Nephron progenitor cell (in vitro differentiated cells): ENCODE measurements around the gene ATF5.

Experiments used
- DNase-seq: peaks from one replicate; pipeline ENCODE4 v3.0.0; 2021
- H3K27ac Mint-ChIP-seq: 2 replicates; pipeline ENCODE4 v1.8.0; 2021; ENCODE audit warnings: mild to moderate bottlenecking, moderate library complexity, mixed read lengths
- H3K27me3 Mint-ChIP-seq: 2 replicates; pipeline ENCODE4 v1.8.0; 2021; ENCODE audit warnings: mild to moderate bottlenecking, low read depth, mixed read lengths; ENCODE audit not compliant: poor library complexity
- H3K36me3 Mint-ChIP-seq: 2 replicates; pipeline ENCODE4 v1.8.0; 2021; ENCODE audit warnings: low read depth, mixed read lengths
- H3K4me1 Mint-ChIP-seq: 2 replicates; pipeline ENCODE4 v1.8.0; 2021; ENCODE audit warnings: mixed read lengths
- H3K4me3 Mint-ChIP-seq: 2 replicates; pipeline ENCODE4 v1.8.0; 2021; ENCODE audit warnings: mild to moderate bottlenecking, moderate library complexity, mixed read lengths
- H3K9me3 Mint-ChIP-seq: 2 replicates; pipeline ENCODE4 v1.8.0; 2021; ENCODE audit warnings: mild to moderate bottlenecking, moderate library complexity, mixed read lengths
- CTCF ChIP-seq: fragments of 200-600 bp; sonication (generic); IDR thresholded peaks from 2 replicates; pipeline ENCODE4 v1.5.0; 2021; ENCODE audit warnings: antibody characterized with exemption

Gene ATF5

GRCh38 chr19:49916839-49917733 lies 11.9 kb upstream of the ATF5 start:
- peak; percentile 16 for TF ChIP-seq CTCF
- H3K27me3 Mint-ChIP-seq = no peaks in the 10 kb centered on the region
- H3K4me3 Mint-ChIP-seq = no peak overlapping the region
- peaks cover 11% of the 10 kb centered on the region for H3K9me3 Mint-ChIP-seq
- H3K27ac Mint-ChIP-seq = peak overlapping the region; percentile 96
- peaks cover 30% of the 10 kb centered on the region for H3K4me1 Mint-ChIP-seq
- peaks cover 87% of the 10 kb centered on the region for H3K36me3 Mint-ChIP-seq
- DNase-seq = no peak

DNA sequence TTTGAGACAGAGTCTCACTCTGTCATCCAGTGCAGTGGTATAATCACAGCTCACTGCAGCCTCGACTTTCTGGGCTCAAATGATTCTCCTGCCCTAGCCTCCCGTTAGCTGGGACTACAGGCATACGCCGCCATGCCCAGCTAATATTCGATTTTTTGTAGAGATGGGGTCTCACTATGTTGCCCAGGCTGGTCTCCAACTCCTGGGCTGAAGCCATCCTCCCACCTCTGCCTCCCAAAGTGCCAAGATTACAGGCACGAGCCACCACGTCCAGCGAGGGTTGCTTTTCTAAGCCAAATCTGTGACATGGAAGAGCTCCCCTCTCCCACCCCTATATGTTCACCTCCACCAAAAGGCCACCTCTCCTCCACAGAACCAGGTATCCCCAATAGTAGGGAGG lies 10.9 kb upstream of the ATF5 start:
- H3K4me1 Mint-ChIP-seq = peaks cover 35% of the 10 kb centered on the region
- no peak overlapping the region for H3K27ac Mint-ChIP-seq
- DNase-seq = no peak
- TF ChIP-seq CTCF = no peak
- peaks cover 82% of the 10 kb centered on the region for H3K36me3 Mint-ChIP-seq
- no peak overlapping the region for H3K4me3 Mint-ChIP-seq
- H3K9me3 Mint-ChIP-seq = peaks cover 11% of the 10 kb centered on the region
- H3K27me3 Mint-ChIP-seq = no peaks in the 10 kb centered on the region

DNA sequence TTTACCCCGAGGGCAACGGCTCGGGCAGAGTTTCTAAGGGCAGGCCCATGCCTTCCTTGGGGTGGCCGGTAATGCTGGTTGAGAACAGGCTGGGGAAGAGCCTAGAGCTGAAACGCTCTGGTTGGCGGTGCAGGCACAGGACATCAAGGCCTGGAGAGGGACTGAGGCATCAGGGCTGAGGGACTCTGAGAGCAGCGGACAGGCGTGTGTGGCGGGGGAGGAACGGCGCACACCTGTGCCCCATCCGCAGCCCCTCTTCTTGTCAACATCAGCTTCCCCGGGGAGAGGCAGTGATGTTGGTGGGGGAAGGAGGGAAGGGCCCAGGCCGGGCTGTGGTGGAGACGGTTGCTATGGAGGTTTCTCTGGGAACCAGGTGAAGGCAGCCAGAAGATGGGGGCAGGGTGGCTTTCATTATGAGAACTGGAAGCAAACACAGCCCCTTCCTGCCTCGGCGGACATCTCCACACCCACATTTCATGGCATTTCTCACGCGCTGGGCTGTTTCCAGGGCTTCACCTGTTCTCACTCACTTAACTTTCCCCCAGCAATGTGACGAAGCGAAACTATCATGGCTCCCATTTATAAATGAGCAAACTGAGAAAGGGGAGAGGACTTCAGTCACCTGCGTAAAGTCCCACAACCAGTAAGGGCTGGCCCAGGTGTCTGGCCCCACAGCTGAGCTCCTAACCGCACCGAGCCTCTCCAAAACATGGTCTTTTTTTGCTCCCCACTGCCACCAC lies 8.2 kb upstream of the ATF5 start:
- Mint-ChIP-seq H3K4me3 (no peak overlapping the region), H3K4me1 (peaks cover 47% of the 10 kb centered on the region), H3K9me3 (peaks cover 4% of the 10 kb centered on the region), H3K27ac (peak overlapping the region; percentile 96), H3K36me3 (peaks cover 74% of the 10 kb centered on the region), H3K27me3 (peaks cover 3% of the 10 kb centered on the region)
- DNase-seq = no peak
- TF ChIP-seq CTCF = no peak

DNA sequence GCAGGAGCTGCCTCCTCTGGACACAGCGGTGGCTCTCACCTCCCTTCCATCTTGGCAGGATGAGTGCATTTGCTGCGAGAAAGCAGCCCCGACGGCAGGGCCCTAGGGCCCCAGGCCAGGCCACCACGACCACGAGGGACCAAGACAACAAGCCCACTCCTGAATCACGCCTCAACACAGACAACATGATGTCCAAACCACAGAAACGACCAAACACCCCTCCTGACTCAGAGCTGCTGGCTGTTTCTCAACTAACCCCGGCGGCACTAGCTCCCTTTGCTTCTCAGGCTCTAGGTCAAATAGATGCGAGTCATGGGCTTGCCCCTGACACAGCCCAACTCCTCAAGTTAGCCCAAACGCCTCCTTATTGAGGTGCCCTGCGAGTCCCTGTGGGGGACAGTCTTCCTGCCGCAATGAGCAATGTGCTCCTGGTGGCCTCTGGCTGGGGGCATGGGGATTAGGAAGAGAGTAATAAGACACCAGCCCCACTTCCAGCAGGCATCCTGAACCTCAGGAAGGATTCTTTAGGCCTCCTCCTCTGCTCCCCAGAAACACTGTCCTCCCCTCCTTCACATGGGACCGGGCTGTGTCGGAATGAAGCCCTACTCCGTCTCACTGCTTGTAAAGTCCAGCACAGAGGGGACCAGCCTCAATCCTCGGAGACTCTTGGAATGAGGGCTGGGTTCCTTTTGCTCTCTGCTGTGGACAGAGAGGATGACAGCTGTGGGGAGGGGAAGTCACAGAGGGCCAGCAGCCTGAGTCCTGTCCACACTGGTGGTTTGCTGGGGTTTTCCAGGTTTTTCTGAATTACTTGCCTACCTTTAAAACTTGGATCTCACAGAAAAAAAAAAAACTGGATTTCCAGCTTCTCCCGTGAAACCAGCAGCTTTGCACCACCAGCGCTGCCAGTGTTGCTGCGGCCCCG lies 6.9 kb upstream of the ATF5 start:
- Mint-ChIP-seq H3K4me1 (peaks cover 48% of the 10 kb centered on the region), H3K27ac (peak overlapping the region; percentile 96), H3K27me3 (peaks cover 3% of the 10 kb centered on the region), H3K9me3 (no peaks in the 10 kb centered on the region), H3K36me3 (peaks cover 69% of the 10 kb centered on the region), H3K4me3 (no peak overlapping the region)
- TF ChIP-seq CTCF = no peak
- DNase-seq = no peak

- H3K9me3 Mint-ChIP-seq = no peaks in the 10 kb centered on the region
- H3K36me3 Mint-ChIP-seq = peaks cover 66% of the 10 kb centered on the region
- DNase-seq = no peak
- H3K4me1 Mint-ChIP-seq = peaks cover 57% of the 10 kb centered on the region
- TF ChIP-seq CTCF = no peak
- peaks cover 3% of the 10 kb centered on the region for H3K27me3 Mint-ChIP-seq
- peak overlapping the region; percentile 81 for H3K27ac Mint-ChIP-seq
- H3K4me3 Mint-ChIP-seq = no peak overlapping the region
Observed at GRCh38 chr19:49923055-49924003, 5.7 kb upstream of the ATF5 start.
